WTC11 (cell line): ENCODE results near the gene FZD7. TPM values are rescaled to one million over a fixed set of nuclear protein-coding genes. Genes with fewer than 3 reads are reported as not detected.

Experiments used
- ATF1 ChIP-seq: sonication (generic); formaldehyde crosslinking; IDR thresholded peaks from 2 replicates; pipeline ENCODE4 v1.8.1; 2023; ENCODE audit warnings: mild to moderate bottlenecking, moderate library complexity, missing genetic modification reagents
- CREM ChIP-seq: sonication (generic); formaldehyde crosslinking; IDR thresholded peaks from 2 replicates; pipeline ENCODE4 v1.8.1; 2022; ENCODE audit warnings: mild to moderate bottlenecking, missing genetic modification reagents, moderate library complexity
- ELF4 ChIP-seq: sonication (generic); formaldehyde crosslinking; IDR thresholded peaks from 2 replicates; pipeline ENCODE4 v1.8.1; 2022; ENCODE audit warnings: low read depth, mild to moderate bottlenecking, moderate library complexity, missing genetic modification reagents
- ESRRA ChIP-seq: sonication (generic); formaldehyde crosslinking; IDR thresholded peaks from 2 replicates; pipeline ENCODE4 v1.8.1; 2022; ENCODE audit warnings: mild to moderate bottlenecking, missing genetic modification reagents, borderline replicate concordance
- FOXJ3 ChIP-seq: sonication (generic); formaldehyde crosslinking; IDR thresholded peaks from 2 replicates; pipeline ENCODE4 v1.9.0; 2021; ENCODE audit warnings: missing genetic modification reagents, mild to moderate bottlenecking, borderline replicate concordance
- FOXK1 ChIP-seq: sonication (generic); formaldehyde crosslinking; IDR thresholded peaks from 2 replicates; pipeline ENCODE4 v1.8.0; 2022; ENCODE audit warnings: mild to moderate bottlenecking, moderate library complexity, missing genetic modification reagents
- MXD4 ChIP-seq: fragments of 250-450 bp; sonication (Bioruptor Pico); IDR thresholded peaks from 2 replicates; pipeline ENCODE4 v1.8.0; 2021; ENCODE audit warnings: mild to moderate bottlenecking, moderate library complexity, borderline replicate concordance
- MYBL2 ChIP-seq: sonication (generic); formaldehyde crosslinking; IDR thresholded peaks from 2 replicates; pipeline ENCODE4 v1.8.1; 2023; ENCODE audit warnings: mild to moderate bottlenecking, moderate library complexity, missing genetic modification reagents
- NR1H2 ChIP-seq: sonication (generic); formaldehyde crosslinking; IDR thresholded peaks from 2 replicates; pipeline ENCODE4 v1.9.0; 2021; ENCODE audit warnings: mild to moderate bottlenecking, moderate library complexity, missing genetic modification reagents
- SMAD3 ChIP-seq: sonication (generic); formaldehyde crosslinking; IDR thresholded peaks from 2 replicates; pipeline ENCODE4 v1.8.0; 2022; ENCODE audit warnings: missing genetic modification reagents, mild to moderate bottlenecking, borderline replicate concordance
- SP1 ChIP-seq: sonication (generic); formaldehyde crosslinking; conservative IDR thresholded peaks from 2 replicates; pipeline ENCODE4 v1.8.1; 2022; ENCODE audit warnings: missing genetic modification reagents
- TCF7 ChIP-seq: sonication (generic); formaldehyde crosslinking; IDR thresholded peaks from 2 replicates; pipeline ENCODE4 v1.8.0; 2022; ENCODE audit warnings: mild to moderate bottlenecking, low read depth, missing genetic modification reagents, moderate library complexity
- ZNF317 ChIP-seq: sonication (generic); formaldehyde crosslinking; IDR thresholded peaks from 2 replicates; pipeline ENCODE4 v1.8.1; 2023; ENCODE audit warnings: low read depth, mild to moderate bottlenecking, moderate library complexity, missing genetic modification reagents, borderline replicate concordance
- ZNF423 ChIP-seq: fragments of 250-450 bp; sonication (Bioruptor Pico); IDR thresholded peaks from 2 replicates; pipeline ENCODE4 v2.1.2; 2022; ENCODE audit warnings: mild to moderate bottlenecking, moderate library complexity
- ZNF671 ChIP-seq: fragments of 250-450 bp; sonication (Bioruptor Pico); IDR thresholded peaks from 2 replicates; pipeline ENCODE4 v1.8.0; 2021; ENCODE audit warnings: mild to moderate bottlenecking
- total RNA-seq: library from RNA; stranded (reverse); gene quantifications from 3 replicates; pipeline ENCODE4 v1.2.3, GENCODE V29; 2021
- TF ChIP-seq, protein P1 (sequence below): fragments of 250-450 bp; sonication (Bioruptor Pico); conservative IDR thresholded peaks from 2 replicates; pipeline ENCODE4 v1.9.0; 2021; ENCODE audit warnings: mild to moderate bottlenecking
- TF ChIP-seq, protein P2 (sequence below): sonication (generic); formaldehyde crosslinking; conservative IDR thresholded peaks from 2 replicates; pipeline ENCODE4 v1.8.1; 2023; ENCODE audit warnings: mild to moderate bottlenecking, low read depth, missing genetic modification reagents, moderate library complexity
- TF ChIP-seq, protein P3 (sequence below): sonication (generic); formaldehyde crosslinking; IDR thresholded peaks from 2 replicates; pipeline ENCODE4 v1.8.0; 2022; ENCODE audit warnings: mild to moderate bottlenecking, missing genetic modification reagents
- TF ChIP-seq, protein P4 (sequence below): sonication (generic); formaldehyde crosslinking; IDR thresholded peaks from 2 replicates; pipeline ENCODE4 v1.8.1; 2022; ENCODE audit warnings: low read depth, missing genetic modification reagents, borderline replicate concordance
- TF ChIP-seq, protein P5 (sequence below): sonication (generic); formaldehyde crosslinking; IDR thresholded peaks from 2 replicates; pipeline ENCODE4 v1.8.1; 2022; ENCODE audit warnings: mild to moderate bottlenecking, missing genetic modification reagents, moderate library complexity, borderline replicate concordance
- TF ChIP-seq, protein P6 (sequence below): sonication (generic); formaldehyde crosslinking; IDR thresholded peaks from 2 replicates; pipeline ENCODE4 v1.8.1; 2023; ENCODE audit warnings: mild to moderate bottlenecking, missing genetic modification reagents, moderate library complexity
- TF ChIP-seq, protein P7 (sequence below): fragments of 250-450 bp; sonication (Bioruptor Pico); IDR thresholded peaks from 2 replicates; pipeline ENCODE4 v1.9.0; 2021; ENCODE audit warnings: mild to moderate bottlenecking
- TF ChIP-seq, protein P8 (sequence below): sonication (generic); formaldehyde crosslinking; IDR thresholded peaks from 2 replicates; pipeline ENCODE4 v1.8.0; 2023; ENCODE audit warnings: missing genetic modification reagents
- TF ChIP-seq, protein P9 (sequence below): sonication (generic); formaldehyde crosslinking; IDR thresholded peaks from 2 replicates; pipeline ENCODE4 v1.8.1; 2022; ENCODE audit warnings: low read depth, mild to moderate bottlenecking, moderate library complexity, missing genetic modification reagents, borderline replicate concordance

FZD7 gene
- total RNA-seq, 1 experiment from 2014 or later, result 153 TPM

DNA sequence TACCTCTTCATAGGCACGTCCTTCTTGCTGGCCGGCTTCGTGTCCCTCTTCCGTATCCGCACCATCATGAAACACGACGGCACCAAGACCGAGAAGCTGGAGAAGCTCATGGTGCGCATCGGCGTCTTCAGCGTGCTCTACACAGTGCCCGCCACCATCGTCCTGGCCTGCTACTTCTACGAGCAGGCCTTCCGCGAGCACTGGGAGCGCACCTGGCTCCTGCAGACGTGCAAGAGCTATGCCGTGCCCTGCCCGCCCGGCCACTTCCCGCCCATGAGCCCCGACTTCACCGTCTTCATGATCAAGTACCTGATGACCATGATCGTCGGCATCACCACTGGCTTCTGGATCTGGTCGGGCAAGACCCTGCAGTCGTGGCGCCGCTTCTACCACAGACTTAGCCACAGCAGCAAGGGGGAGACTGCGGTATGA, 2.3 kb downstream of the FZD7 start (continued):
- TF ChIP-seq, protein P1, sequence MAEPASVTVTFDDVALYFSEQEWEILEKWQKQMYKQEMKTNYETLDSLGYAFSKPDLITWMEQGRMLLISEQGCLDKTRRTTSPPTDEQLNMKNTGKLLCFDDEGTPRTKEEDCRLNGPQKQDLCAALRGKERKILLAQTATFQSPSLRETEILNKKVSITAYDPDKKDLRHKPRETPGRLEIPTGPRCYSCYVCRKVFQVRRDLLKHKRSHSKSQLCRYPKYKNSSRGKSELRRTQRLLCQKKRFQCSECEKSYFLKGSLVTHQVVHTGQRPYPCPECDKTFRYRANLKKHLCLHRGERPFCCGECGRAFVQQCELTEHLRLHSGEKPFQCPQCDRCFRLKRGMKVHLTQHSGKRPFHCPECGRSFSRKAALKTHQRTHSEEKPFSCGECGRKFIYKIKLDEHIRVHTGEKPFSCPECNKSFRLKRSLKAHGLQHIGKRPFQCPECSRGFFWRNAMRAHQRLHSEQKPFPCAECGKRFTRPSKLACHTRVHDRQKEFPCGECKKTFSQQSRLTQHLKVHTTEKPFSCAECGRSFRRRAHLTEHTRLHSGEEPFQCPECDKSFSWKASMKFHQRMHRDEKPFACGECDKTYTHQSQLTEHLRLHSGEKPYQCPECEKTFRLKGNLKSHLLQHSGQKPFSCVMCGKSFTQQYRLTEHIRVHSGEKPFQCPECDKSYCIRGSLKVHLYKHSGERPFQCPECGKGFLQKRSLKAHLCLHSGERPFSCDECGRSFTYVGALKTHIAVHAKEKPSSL (CRISPR knock-in tag), result no peak
- TF ChIP-seq MXD4 (CRISPR knock-in tag) (no peak), FOXK1 (CRISPR knock-in tag) (peak; percentile 8; the same call in 1 of the 2 replicates), ZNF317 (CRISPR knock-in tag) (no peak), ZNF671 (CRISPR knock-in tag) (no peak), SP1 (CRISPR knock-in tag) (no peak), TCF7 (CRISPR knock-in tag) (no peak), ZNF423 (CRISPR knock-in tag) (no peak), MYBL2 (CRISPR knock-in tag) (no peak), NR1H2 (no peak), ATF1 (CRISPR knock-in tag) (no peak; the same call in 1 of the 2 replicates), CREM (CRISPR knock-in tag) (peak; percentile 31; the same call in 1 of the 2 replicates), SMAD3 (CRISPR knock-in tag) (no peak; the same call in 1 of the 2 replicates), ELF4 (CRISPR knock-in tag) (no peak), ESRRA (CRISPR knock-in tag) (0 out of 2 replicates have a peak, but pooled peaks have one; percentile 14), FOXJ3 (CRISPR knock-in tag) (no peak)
- TF ChIP-seq, protein P2, sequence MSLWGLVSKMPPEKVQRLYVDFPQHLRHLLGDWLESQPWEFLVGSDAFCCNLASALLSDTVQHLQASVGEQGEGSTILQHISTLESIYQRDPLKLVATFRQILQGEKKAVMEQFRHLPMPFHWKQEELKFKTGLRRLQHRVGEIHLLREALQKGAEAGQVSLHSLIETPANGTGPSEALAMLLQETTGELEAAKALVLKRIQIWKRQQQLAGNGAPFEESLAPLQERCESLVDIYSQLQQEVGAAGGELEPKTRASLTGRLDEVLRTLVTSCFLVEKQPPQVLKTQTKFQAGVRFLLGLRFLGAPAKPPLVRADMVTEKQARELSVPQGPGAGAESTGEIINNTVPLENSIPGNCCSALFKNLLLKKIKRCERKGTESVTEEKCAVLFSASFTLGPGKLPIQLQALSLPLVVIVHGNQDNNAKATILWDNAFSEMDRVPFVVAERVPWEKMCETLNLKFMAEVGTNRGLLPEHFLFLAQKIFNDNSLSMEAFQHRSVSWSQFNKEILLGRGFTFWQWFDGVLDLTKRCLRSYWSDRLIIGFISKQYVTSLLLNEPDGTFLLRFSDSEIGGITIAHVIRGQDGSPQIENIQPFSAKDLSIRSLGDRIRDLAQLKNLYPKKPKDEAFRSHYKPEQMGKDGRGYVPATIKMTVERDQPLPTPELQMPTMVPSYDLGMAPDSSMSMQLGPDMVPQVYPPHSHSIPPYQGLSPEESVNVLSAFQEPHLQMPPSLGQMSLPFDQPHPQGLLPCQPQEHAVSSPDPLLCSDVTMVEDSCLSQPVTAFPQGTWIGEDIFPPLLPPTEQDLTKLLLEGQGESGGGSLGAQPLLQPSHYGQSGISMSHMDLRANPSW (CRISPR knock-in tag), result no peak
- TF ChIP-seq, protein P3, sequence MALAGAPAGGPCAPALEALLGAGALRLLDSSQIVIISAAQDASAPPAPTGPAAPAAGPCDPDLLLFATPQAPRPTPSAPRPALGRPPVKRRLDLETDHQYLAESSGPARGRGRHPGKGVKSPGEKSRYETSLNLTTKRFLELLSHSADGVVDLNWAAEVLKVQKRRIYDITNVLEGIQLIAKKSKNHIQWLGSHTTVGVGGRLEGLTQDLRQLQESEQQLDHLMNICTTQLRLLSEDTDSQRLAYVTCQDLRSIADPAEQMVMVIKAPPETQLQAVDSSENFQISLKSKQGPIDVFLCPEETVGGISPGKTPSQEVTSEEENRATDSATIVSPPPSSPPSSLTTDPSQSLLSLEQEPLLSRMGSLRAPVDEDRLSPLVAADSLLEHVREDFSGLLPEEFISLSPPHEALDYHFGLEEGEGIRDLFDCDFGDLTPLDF (CRISPR knock-in tag), result 0 out of 2 replicates have a peak, but pooled peaks have one; percentile 3
- TF ChIP-seq, protein P4, sequence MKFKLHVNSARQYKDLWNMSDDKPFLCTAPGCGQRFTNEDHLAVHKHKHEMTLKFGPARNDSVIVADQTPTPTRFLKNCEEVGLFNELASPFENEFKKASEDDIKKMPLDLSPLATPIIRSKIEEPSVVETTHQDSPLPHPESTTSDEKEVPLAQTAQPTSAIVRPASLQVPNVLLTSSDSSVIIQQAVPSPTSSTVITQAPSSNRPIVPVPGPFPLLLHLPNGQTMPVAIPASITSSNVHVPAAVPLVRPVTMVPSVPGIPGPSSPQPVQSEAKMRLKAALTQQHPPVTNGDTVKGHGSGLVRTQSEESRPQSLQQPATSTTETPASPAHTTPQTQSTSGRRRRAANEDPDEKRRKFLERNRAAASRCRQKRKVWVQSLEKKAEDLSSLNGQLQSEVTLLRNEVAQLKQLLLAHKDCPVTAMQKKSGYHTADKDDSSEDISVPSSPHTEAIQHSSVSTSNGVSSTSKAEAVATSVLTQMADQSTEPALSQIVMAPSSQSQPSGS (CRISPR knock-in tag), result no peak
- TF ChIP-seq, protein P5, sequence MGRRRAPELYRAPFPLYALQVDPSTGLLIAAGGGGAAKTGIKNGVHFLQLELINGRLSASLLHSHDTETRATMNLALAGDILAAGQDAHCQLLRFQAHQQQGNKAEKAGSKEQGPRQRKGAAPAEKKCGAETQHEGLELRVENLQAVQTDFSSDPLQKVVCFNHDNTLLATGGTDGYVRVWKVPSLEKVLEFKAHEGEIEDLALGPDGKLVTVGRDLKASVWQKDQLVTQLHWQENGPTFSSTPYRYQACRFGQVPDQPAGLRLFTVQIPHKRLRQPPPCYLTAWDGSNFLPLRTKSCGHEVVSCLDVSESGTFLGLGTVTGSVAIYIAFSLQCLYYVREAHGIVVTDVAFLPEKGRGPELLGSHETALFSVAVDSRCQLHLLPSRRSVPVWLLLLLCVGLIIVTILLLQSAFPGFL, result no peak
- TF ChIP-seq, protein P6, sequence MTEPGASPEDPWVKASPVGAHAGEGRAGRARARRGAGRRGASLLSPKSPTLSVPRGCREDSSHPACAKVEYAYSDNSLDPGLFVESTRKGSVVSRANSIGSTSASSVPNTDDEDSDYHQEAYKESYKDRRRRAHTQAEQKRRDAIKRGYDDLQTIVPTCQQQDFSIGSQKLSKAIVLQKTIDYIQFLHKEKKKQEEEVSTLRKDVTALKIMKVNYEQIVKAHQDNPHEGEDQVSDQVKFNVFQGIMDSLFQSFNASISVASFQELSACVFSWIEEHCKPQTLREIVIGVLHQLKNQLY (CRISPR knock-in tag), result no peak
- TF ChIP-seq, protein P7, sequence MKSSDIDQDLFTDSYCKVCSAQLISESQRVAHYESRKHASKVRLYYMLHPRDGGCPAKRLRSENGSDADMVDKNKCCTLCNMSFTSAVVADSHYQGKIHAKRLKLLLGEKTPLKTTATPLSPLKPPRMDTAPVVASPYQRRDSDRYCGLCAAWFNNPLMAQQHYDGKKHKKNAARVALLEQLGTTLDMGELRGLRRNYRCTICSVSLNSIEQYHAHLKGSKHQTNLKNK, result no peak
- TF ChIP-seq, protein P8, sequence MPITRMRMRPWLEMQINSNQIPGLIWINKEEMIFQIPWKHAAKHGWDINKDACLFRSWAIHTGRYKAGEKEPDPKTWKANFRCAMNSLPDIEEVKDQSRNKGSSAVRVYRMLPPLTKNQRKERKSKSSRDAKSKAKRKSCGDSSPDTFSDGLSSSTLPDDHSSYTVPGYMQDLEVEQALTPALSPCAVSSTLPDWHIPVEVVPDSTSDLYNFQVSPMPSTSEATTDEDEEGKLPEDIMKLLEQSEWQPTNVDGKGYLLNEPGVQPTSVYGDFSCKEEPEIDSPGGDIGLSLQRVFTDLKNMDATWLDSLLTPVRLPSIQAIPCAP, result no peak
- TF ChIP-seq, protein P9, sequence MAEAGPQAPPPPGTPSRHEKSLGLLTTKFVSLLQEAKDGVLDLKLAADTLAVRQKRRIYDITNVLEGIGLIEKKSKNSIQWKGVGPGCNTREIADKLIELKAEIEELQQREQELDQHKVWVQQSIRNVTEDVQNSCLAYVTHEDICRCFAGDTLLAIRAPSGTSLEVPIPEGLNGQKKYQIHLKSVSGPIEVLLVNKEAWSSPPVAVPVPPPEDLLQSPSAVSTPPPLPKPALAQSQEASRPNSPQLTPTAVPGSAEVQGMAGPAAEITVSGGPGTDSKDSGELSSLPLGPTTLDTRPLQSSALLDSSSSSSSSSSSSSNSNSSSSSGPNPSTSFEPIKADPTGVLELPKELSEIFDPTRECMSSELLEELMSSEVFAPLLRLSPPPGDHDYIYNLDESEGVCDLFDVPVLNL (CRISPR knock-in tag), result no peak
